BLaER1 treated with 17β-estradiol and CSF1 and Interleukin-3, amounts not matched to agents 10 nM and 100 nM (cell line): ENCODE measurements around the gene RNU6-1.

Source experiments
- H3K27ac ChIP-seq, 11 experiments: shearing (Covaris generic); formaldehyde crosslinking; 2 replicates each; pipeline ENCODE4 v1.8.1; 2022
- H3K27me3 ChIP-seq, 11 experiments: shearing (Covaris generic); formaldehyde crosslinking; 2 replicates each; pipeline ENCODE4 v1.8.1; 2022
- H3K36me3 ChIP-seq, 11 experiments: shearing (Covaris generic); formaldehyde crosslinking; 2 replicates each; pipeline ENCODE4 v1.8.1; 2022
- H3K4me1 ChIP-seq, 10 experiments: shearing (Covaris generic); formaldehyde crosslinking; 2 replicates each; pipeline ENCODE4 v1.8.1; 2022
- H3K4me2 ChIP-seq, 11 experiments: shearing (Covaris generic); formaldehyde crosslinking; 2 replicates each; pipeline ENCODE4 v1.8.1; 2022
- H3K4me3 ChIP-seq, 10 experiments: shearing (Covaris generic); formaldehyde crosslinking; 2 replicates each; pipeline ENCODE4 v1.8.1; 2022
- H3K9ac ChIP-seq, 11 experiments: shearing (Covaris generic); formaldehyde crosslinking; 2 replicates each; pipeline ENCODE4 v1.8.1; 2022
- H3K9me3 ChIP-seq, 11 experiments: shearing (Covaris generic); formaldehyde crosslinking; replicated peaks in 1 of 11; 2 replicates each; pipeline ENCODE4 v1.8.1; 2022
- H4K20me1 ChIP-seq, 11 experiments: shearing (Covaris generic); formaldehyde crosslinking; 2 replicates each; pipeline ENCODE4 v1.8.1; 2022
- Cebpa-rat ChIP-seq, 11 experiments: shearing (Covaris generic); IDR thresholded peaks; 2 replicates each; pipeline ENCODE4 v1.8.1; 2022

The RNU6-1 gene

DNA sequence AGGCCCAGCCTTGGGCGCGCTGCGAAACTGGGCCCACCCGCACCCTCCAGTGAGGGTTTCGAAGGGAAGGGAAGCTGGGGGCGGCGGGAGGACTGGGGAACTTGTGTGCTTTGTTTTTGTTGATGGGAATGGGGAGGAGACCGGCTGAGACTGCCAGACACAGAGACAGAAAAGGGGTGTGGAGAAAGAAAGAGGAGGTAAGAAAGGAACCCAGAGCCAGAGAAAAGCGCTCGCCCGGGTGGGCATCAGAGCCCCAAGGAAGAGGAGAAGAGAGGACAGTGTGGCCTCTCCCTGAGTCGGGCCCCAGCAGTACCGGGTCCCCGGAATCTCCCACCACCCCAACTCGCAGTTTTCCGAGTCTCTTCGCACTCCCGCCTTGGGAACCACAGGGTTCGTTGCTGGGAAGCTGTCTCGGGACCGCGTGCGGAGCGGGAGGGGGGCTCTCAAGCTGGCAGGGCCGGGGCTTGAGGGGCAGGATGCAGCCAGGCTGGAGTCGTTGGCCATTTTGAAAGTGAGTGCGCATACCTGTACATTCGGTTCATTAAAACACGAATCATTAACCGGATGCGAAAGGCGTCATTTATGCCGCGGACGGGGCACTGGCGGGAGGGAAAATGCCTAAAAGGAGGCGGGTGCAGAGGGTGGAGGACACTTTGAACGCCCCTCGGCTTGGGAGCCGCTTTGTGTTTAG lies 11.4 kb downstream of the RNU6-1 start:
- Histone ChIP-seq H3K9me3 (peaks cover 56 to 72% (median 69%) of the 10 kb centered on the region in 11 experiments), H3K27ac (no peak overlapping the region), H4K20me1 (peaks cover 0 to 32% (median 11%) of the 10 kb centered on the region in 11 experiments; a peak in 12 of 22 replicates), H3K9ac (no peak overlapping the region), H3K4me3 (0 out of 20 replicates have a peak overlapping the region, but pooled peaks of 2 of the 10 experiments have one; percentile 6 to 28), H3K4me1 (peaks cover 8 to 22% (median 16%) of the 10 kb centered on the region in 10 experiments), H3K4me2 (no peak overlapping the region), H3K36me3 (peaks cover 0 to 7% (median 0%) of the 10 kb centered on the region in 11 experiments; a peak in 3 of 22 replicates), H3K27me3 (peaks cover 93 to 100% (median 100%) of the 10 kb centered on the region in 11 experiments)
- TF ChIP-seq Cebpa-rat (IDR thresholded peaks at IDR 0.05), result no peak

DNA sequence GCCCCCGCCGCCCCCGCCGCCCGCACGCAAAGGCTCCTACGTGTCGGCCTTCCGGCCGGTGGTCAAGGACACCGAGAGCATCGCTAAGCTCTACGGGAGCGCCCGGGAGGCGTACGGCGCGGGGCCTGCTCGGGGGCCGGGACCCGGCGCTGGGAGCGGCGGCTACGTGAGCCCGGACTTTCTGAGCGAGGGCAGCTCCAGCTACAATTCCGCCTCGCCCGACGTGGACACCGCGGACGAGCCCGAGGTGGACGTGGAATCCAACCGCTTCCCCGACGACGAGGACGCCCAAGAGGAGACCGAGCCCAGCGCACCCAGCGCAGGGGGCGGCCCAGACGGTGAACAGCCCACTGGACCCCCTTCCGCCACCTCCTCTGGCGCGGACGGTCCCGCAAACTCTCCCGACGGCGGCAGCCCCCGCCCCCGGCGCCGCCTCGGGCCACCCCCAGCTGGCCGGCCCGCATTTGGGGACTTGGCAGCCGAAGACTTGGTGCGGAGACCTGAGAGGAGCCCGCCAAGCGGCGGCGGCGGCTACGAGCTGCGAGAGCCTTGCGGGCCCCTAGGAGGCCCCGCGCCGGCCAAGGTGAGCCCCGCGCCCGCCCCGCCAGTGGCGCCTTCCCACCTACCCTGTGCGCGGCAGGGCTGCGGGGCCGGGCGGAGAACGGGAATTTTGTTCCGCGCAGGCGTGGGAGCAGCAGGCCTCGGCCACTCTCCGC lies 12.1 kb downstream of the RNU6-1 start:
- 0 out of 20 replicates have a peak overlapping the region, but pooled peaks of 1 of the 10 experiments have one; percentile 7 for H3K4me3 ChIP-seq
- no peak overlapping the region for H3K27ac ChIP-seq
- H3K27me3 ChIP-seq, result peaks cover 93 to 100% (median 100%) of the 10 kb centered on the region in 11 experiments
- peaks cover 0 to 32% (median 5%) of the 10 kb centered on the region in 11 experiments; a peak in 10 of 22 replicates for H4K20me1 ChIP-seq
- no peak overlapping the region for H3K9ac ChIP-seq
- H3K4me2 ChIP-seq, result no peak overlapping the region
- peaks cover 1 to 15% (median 9%) of the 10 kb centered on the region in 10 experiments; a peak in 19 of 20 replicates for H3K4me1 ChIP-seq
- peaks cover 63 to 79% (median 76%) of the 10 kb centered on the region in 11 experiments for H3K9me3 ChIP-seq
- peaks cover 0 to 7% (median 0%) of the 10 kb centered on the region in 11 experiments; a peak in 3 of 22 replicates for H3K36me3 ChIP-seq
- TF ChIP-seq Cebpa-rat (IDR thresholded peaks at IDR 0.05), result no peak

DNA sequence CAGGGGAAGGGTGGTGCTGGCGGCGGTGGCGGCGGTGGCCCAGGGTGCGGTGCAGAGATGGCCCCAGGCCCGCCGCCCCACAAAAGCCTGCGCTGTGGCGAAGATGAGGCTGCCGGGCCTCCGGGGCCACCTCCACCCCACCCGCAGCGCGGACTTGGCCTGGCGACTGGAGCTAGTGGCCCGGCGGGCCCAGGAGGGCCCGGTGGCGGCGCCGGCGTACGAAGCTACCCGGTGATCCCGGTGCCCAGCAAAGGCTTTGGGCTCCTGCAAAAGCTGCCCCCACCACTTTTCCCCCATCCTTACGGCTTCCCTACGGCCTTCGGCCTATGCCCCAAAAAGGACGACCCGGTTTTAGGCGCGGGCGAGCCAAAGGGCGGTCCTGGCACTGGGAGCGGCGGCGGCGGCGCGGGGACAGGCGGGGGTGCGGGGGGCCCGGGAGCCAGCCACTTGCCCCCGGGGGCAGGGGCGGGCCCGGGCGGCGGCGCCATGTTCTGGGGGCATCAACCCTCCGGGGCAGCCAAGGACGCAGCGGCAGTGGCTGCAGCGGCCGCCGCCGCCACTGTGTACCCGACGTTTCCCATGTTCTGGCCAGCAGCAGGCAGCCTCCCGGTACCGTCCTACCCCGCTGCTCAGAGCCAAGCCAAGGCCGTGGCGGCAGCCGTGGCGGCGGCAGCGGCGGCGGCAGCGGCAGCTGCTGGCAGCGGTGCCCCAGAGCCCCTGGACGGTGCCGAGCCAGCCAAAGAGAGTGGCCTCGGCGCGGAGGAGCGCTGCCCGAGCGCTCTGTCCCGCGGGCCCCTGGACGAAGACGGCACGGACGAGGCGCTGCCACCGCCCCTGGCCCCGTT lies 12.9 kb downstream of the RNU6-1 start:
- Histone ChIP-seq H3K36me3 (peaks cover 0 to 7% (median 0%) of the 10 kb centered on the region in 11 experiments; a peak in 3 of 22 replicates), H3K9ac (no peak overlapping the region), H3K4me2 (no peak overlapping the region), H3K9me3 (peaks cover 68 to 87% (median 84%) of the 10 kb centered on the region in 11 experiments), H3K27ac (no peak overlapping the region), H3K4me1 (peaks cover 0 to 7% (median 1%) of the 10 kb centered on the region in 10 experiments; a peak in 8 of 20 replicates), H3K4me3 (peak overlapping the region in 2 of 10 experiments; percentile 34 to 36; a peak in 1 of 20 replicates), H4K20me1 (peaks cover 0 to 32% (median 7%) of the 10 kb centered on the region in 11 experiments; a peak in 9 of 22 replicates), H3K27me3 (peaks cover 93 to 100% (median 100%) of the 10 kb centered on the region in 11 experiments)
- TF ChIP-seq Cebpa-rat (IDR thresholded peaks at IDR 0.05), result no peak

- no peak overlapping the region for H3K4me2 ChIP-seq
- peaks cover 0 to 39% (median 7%) of the 10 kb centered on the region in 11 experiments; a peak in 10 of 22 replicates for H4K20me1 ChIP-seq
- H3K36me3 ChIP-seq, result peaks cover 0 to 7% (median 0%) of the 10 kb centered on the region in 11 experiments; a peak in 3 of 22 replicates
- H3K27ac ChIP-seq, result no peak overlapping the region
- peak overlapping the region in 5 of 10 experiments; percentile 16 to 36 (median 34); a peak in 8 of 20 replicates for H3K4me3 ChIP-seq
- H3K27me3 ChIP-seq, result peaks cover 94 to 100% (median 100%) of the 10 kb centered on the region in 11 experiments
- no peak for TF ChIP-seq Cebpa-rat (IDR thresholded peaks at IDR 0.05)
- H3K9ac ChIP-seq, result no peak overlapping the region
- peaks cover 0 to 6% (median 0%) of the 10 kb centered on the region in 10 experiments; a peak in 1 of 20 replicates for H3K4me1 ChIP-seq
- peaks cover 68 to 95% (median 88%) of the 10 kb centered on the region in 11 experiments for H3K9me3 ChIP-seq
These were observed 13.7 kb downstream of the RNU6-1 start for GRCh38 chr15:67825881-67826716.

- Histone ChIP-seq H3K4me2 (peak within 1 kb of the TSS in 3 of 11 experiments; percentile 17 to 26 (median 19); a peak in 2 of 22 replicates), H3K9ac (no peak within 1 kb of the TSS), H3K36me3 (peaks cover 0 to 7% (median 0%) of the 10 kb centered on the region in 11 experiments; a peak in 3 of 22 replicates), H3K4me3 (peak within 1 kb of the TSS in 5 of 10 experiments; percentile 16 to 36 (median 34); a peak in 8 of 20 replicates), H3K27ac (no peak within 1 kb of the TSS), H3K4me1 (peaks cover 0 to 6% (median 0%) of the 10 kb centered on the region in 10 experiments; a peak in 1 of 20 replicates), H4K20me1 (peaks cover 0 to 43% (median 7%) of the 10 kb centered on the region in 11 experiments; a peak in 10 of 22 replicates), H3K9me3 (peaks cover 63 to 97% (median 83%) of the 10 kb centered on the region in 11 experiments), H3K27me3 (peaks cover 94 to 100% (median 100%) of the 10 kb centered on the region in 11 experiments)
- TF ChIP-seq Cebpa-rat (IDR thresholded peaks at IDR 0.05), result no peak
These were observed 14.6 kb downstream of the RNU6-1 start, which contains the start of gene SKOR1 for GRCh38 chr15:67824976-67825880. SKOR1 (plus strand) TSS chr15:67825509; CDS start chr15:67825603, 94 bp downstream.

- peaks cover 54 to 96% (median 81%) of the 10 kb centered on the region in 11 experiments for H3K9me3 ChIP-seq
- peaks cover 0 to 7% (median 0%) of the 10 kb centered on the region in 11 experiments; a peak in 3 of 22 replicates for H3K36me3 ChIP-seq
- no peak overlapping the region for H3K4me3 ChIP-seq
- peak overlapping the region in 4 of 11 experiments; percentile 17 to 26 (median 18); a peak in 3 of 22 replicates for H3K4me2 ChIP-seq
- H3K27me3 ChIP-seq, result peaks cover 97 to 100% (median 100%) of the 10 kb centered on the region in 11 experiments
- no peak for TF ChIP-seq Cebpa-rat (IDR thresholded peaks at IDR 0.05)
- no peak overlapping the region for H3K27ac ChIP-seq
- peaks cover 0 to 6% (median 0%) of the 10 kb centered on the region in 10 experiments; a peak in 1 of 20 replicates for H3K4me1 ChIP-seq
- H3K9ac ChIP-seq, result no peak overlapping the region
- peaks cover 0 to 51% (median 10%) of the 10 kb centered on the region in 11 experiments; a peak in 11 of 22 replicates for H4K20me1 ChIP-seq
These were observed 15.5 kb downstream of the RNU6-1 start for GRCh38 chr15:67824197-67824968.
